ENCODE data around the gene UQCR11.

DNA sequence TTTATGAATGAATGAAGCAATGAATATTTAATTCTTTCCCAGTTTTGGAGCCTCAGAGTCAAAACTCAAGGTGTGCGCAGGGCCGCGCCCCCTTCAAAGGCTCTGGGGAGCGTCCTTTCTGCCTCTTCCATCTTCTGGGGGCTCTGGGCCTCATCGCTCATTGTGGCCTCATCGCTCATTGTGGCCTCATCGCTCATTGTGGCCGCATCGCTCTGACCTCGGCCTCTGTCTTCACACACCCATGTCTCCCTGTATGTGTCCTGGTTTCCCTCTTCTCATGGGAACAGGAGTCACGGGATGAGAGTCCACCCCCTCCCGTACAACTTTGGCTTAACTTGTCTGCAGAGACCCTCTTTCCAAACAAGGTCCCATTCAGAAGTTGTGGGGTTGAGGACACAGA, 33.9 kb downstream of the UQCR11 start:
- no peak for TF ChIP-seq EZH2phosphoT487 (IDR thresholded peaks at IDR 0.05; ENCODE audit: insufficient read depth, low read depth)
- TF ChIP-seq EZH2 (IDR thresholded peaks at IDR 0.05; ENCODE audit: insufficient read depth, poor library complexity, severe bottlenecking), result no peak
